HepG2 (cell line): Measurements from ENCODE around the gene TIMP4. TPM values are rescaled to one million over a fixed set of nuclear protein-coding genes. Genes with fewer than 3 reads are reported as not detected.

Experiments
- ATAC-seq: fragments of 200-7000 bp; cut with Tn5 transposase; 3 replicates; pipeline ENCODE4 v1.9.1; 2020; ENCODE audit warnings: mild to moderate bottlenecking, moderate library complexity
- BruUV-seq: library from RNA; stranded (reverse); fragments of 400-500 nt; replicated peaks from 2 replicates; lab custom pipeline; 2021; lab: Mats Ljungman, UMichigan
- CTCF ChIA-PET: fragments of 300-600 bp; formaldehyde crosslinking; extraction: SDS; loops from one replicate; lab custom pipeline; 2021; ENCODE audit warnings: low total read pairs, inconsistent platforms, low intra/inter-chr PET ratio; lab: Yijun Ruan, JAX
- POLR2A ChIA-PET: fragments of 350-600 bp; sonication (Branson Sonifier 250); formaldehyde crosslinking; loops from one replicate; lab custom pipeline; 2020; ENCODE audit warnings: antibody characterized with exemption, inconsistent platforms; lab: Yijun Ruan, JAX
- DNase-seq: peaks from one replicate; pipeline ENCODE4 v3.0.0-alpha.2; 2015; ENCODE audit warnings: low spot score
- FAIRE-seq: peaks from 3 replicates; lab custom pipeline; 2011; peaks lifted over from hg19 to GRCh38; lab: Jason Lieb, UNC
- H2AFZ ChIP-seq: one replicate; pipeline ENCODE4 v1.6.1; 2011; ENCODE audit warnings: low read length, inconsistent platforms
- H3K27ac ChIP-seq: fragments of 300-600 bp; 3 replicates; pipeline ENCODE4 v1.8.0; 2011; ENCODE audit warnings: mixed run types, mild to moderate bottlenecking, mixed read lengths, low read length, inconsistent platforms; ENCODE audit not compliant: insufficient read depth; ENCODE audit errors: extremely low read length
- H3K27me3 ChIP-seq, 2 experiments: fragments of 200-600 bp in 1 of 2; 2 replicates in 1 of 2; 3 replicates in 1 of 2; pipeline versions ENCODE4 v1.6.0 to v1.8.0; 2011; ENCODE audit warnings: low read length in 2 of 2, mild to moderate bottlenecking in 2 of 2, moderate library complexity in 2 of 2, inconsistent platforms in 1 of 2; ENCODE audit not compliant: insufficient read depth in 2 of 2, control insufficient read depth in 1 of 2
- H3K36me3 ChIP-seq, 2 experiments: fragments of 200-600 bp in 1 of 2; replicated peaks in 1 of 2; 2 replicates in 1 of 2; 3 replicates in 1 of 2; pipeline versions ENCODE4 v1.5.1 to v1.8.0; 2011; ENCODE audit warnings: low read length in 2 of 2, inconsistent platforms in 1 of 2; ENCODE audit not compliant: insufficient read depth in 2 of 2, control insufficient read depth in 1 of 2
- H3K4me1 ChIP-seq: 2 replicates; pipeline ENCODE4 v1.5.1; 2012; ENCODE audit warnings: low read length, inconsistent platforms; ENCODE audit not compliant: insufficient read depth
- H3K4me2 ChIP-seq: 2 replicates; pipeline ENCODE4 v1.6.0; 2011; ENCODE audit warnings: low read depth, low read length, inconsistent platforms
- H3K4me3 ChIP-seq, 3 experiments: fragments of 200-600 bp in 1 of 3; sonication (generic), shearing (Covaris generic) in 1 of 3; replicated peaks in 1 of 3; 2 replicates each; pipeline ENCODE4 v1.5.1; 2011 to 2016; ENCODE audit warnings: low read length in 3 of 3, inconsistent platforms in 2 of 3, low read depth in 2 of 3, mild to moderate bottlenecking in 2 of 3, control low read depth in 1 of 3, mixed read lengths in 1 of 3; ENCODE audit not compliant: insufficient read depth in 1 of 3
- H3K79me2 ChIP-seq: one replicate; pipeline ENCODE4 v1.6.1; 2011; ENCODE audit warnings: low read length, inconsistent platforms; ENCODE audit not compliant: insufficient read depth
- H3K9ac ChIP-seq: 2 replicates; pipeline ENCODE4 v1.6.0; 2011; ENCODE audit warnings: mild to moderate bottlenecking, low read depth, low read length, inconsistent platforms; ENCODE audit not compliant: insufficient read depth
- H3K9me3 ChIP-seq: 2 replicates; pipeline ENCODE4 v1.5.1; 2012; ENCODE audit warnings: mild to moderate bottlenecking, low read length
- H4K20me1 ChIP-seq: 2 replicates; pipeline ENCODE4 v1.6.0; 2011; ENCODE audit warnings: inconsistent platforms, mild to moderate bottlenecking, low read length, moderate library complexity; ENCODE audit not compliant: insufficient read depth
- CHCHD3 ChIP-seq: sonication (generic); formaldehyde crosslinking; IDR thresholded peaks from 2 replicates; pipeline ENCODE4 v1.8.0; 2022; ENCODE audit warnings: mild to moderate bottlenecking, missing genetic modification reagents, moderate library complexity
- CHD4 ChIP-seq: fragments of 200-600 bp; sonication (generic); IDR thresholded peaks from 2 replicates; pipeline ENCODE4 v1.7.0; 2017; ENCODE audit warnings: mild to moderate bottlenecking, low read length, borderline replicate concordance
- GTF2F1 ChIP-seq: fragments of 150-350 bp; IDR thresholded peaks from 2 replicates; pipeline ENCODE4 v1.6.1; 2014; ENCODE audit warnings: low read length
- IKZF1 ChIP-seq: fragments of 450-650 bp; IDR thresholded peaks from 2 replicates; pipeline ENCODE4 v1.7.1; 2016
- SNAPC5 ChIP-seq: sonication (generic); formaldehyde crosslinking; IDR thresholded peaks from 2 replicates; pipeline ENCODE4 v1.8.1; 2023; ENCODE audit warnings: mild to moderate bottlenecking, missing genetic modification reagents, borderline replicate concordance
- ZFP82 ChIP-seq: sonication (generic); formaldehyde crosslinking; IDR thresholded peaks from 2 replicates; pipeline ENCODE4 v1.5.1; 2020; ENCODE audit warnings: mild to moderate bottlenecking, missing genetic modification reagents, borderline replicate concordance
- ZHX2 ChIP-seq, 2 experiments: sonication (generic) in 1 of 2; formaldehyde crosslinking in 1 of 2; IDR thresholded peaks; 2 replicates each; pipeline versions ENCODE4 v1.6.1 to v1.9.0; 2014 to 2022; ENCODE audit warnings: antibody characterized with exemption in 1 of 2, borderline replicate concordance in 1 of 2, inconsistent platforms in 1 of 2, low read depth in 1 of 2, missing genetic modification reagents in 1 of 2
- ZNF362 ChIP-seq: sonication (generic); formaldehyde crosslinking; IDR thresholded peaks from 2 replicates; pipeline ENCODE4 v1.4.0; 2020; ENCODE audit warnings: missing genetic modification reagents, mild to moderate bottlenecking, borderline replicate concordance
- ZNF510 ChIP-seq: sonication (generic); formaldehyde crosslinking; IDR thresholded peaks from 2 replicates; pipeline ENCODE4 v1.4.0; 2020; ENCODE audit warnings: low read depth, mild to moderate bottlenecking, missing genetic modification reagents
- ZNF557 ChIP-seq: sonication (generic); formaldehyde crosslinking; IDR thresholded peaks from 2 replicates; pipeline ENCODE4 v1.4.0; 2020; ENCODE audit warnings: missing genetic modification reagents
- ZNF770 ChIP-seq: sonication (generic); formaldehyde crosslinking; IDR thresholded peaks from 2 replicates; pipeline ENCODE4 v1.5.0; 2020; ENCODE audit warnings: mild to moderate bottlenecking, missing genetic modification reagents
- ZSCAN30 ChIP-seq: sonication (generic); formaldehyde crosslinking; IDR thresholded peaks from 2 replicates; pipeline ENCODE4 v1.5.0; 2020; ENCODE audit warnings: mild to moderate bottlenecking, missing genetic modification reagents
- WGBS: methylation state at CpG from one replicate; pipeline ENCODE4 v1.1.6; 2017; ENCODE audit warnings: low lambda C conversion rate; 5-methylcytosine and 5-hydroxymethylcytosine counted together
- in situ Hi-C: cut with HindIII; loops from 2 replicates; pipeline ENCODE4 v1.10.0; 2017; ENCODE audit warnings: low pct_unique_long_range_greater_than_20kb; ENCODE audit not compliant: extremely low pct_ligation_motif_present
- intact Hi-C: fragments of 100-400 bp; cut with micrococcal nuclease; formaldehyde crosslinking; loops from one replicate; pipeline ENCODE4 v1.10.0; 2022; ENCODE audit not compliant: unreplicated experiment
- polyA plus RNA-seq, 8 experiments: library from polyadenylated mRNA; depleted of rRNA in 3 of 8; stranded (reverse) in 7 of 8; unstranded in 1 of 8; fragments of >200 nt; fragmentation: Illumina TruSeq in 4 of 8; extraction: Trizol in 4 of 8; gene quantifications; 2 replicates each; pipeline versions ENCODE4 v1.2.1 to v1.2.3, GENCODE V29; 2011 to 2016; ENCODE audit warnings: low read depth in 4 of 8, missing spikeins in 1 of 8, mixed read lengths in 1 of 8; ENCODE audit not compliant: insufficient read depth in 1 of 8
- total RNA-seq, 5 experiments: library from RNA; depleted of rRNA; stranded (reverse); fragments of >200 nt; fragmentation: Illumina TruSeq; extraction: Trizol; gene quantifications; 2 replicates each; pipeline ENCODE4 v1.2.3, GENCODE V29; 2016; ENCODE audit warnings: low read depth in 1 of 5

Gene TIMP4
- total and polyA plus RNA-seq, 2 of the 13 experiments (the other 11 are each of a cell fraction or from before 2014, with no cell fraction given): 0.05 to 0.07 TPM

- intact Hi-C loops: no loop called here
- Histone ChIP-seq H3K4me3 (no peak overlapping the region), H3K9me3 (no peaks in the 10 kb centered on the region), H3K27me3 (peaks cover 3 to 53% of the 10 kb centered on the region in 2 experiments), H4K20me1 (no peaks in the 10 kb centered on the region), H3K27ac (no peak overlapping the region), H3K9ac (no peak overlapping the region), H3K4me2 (no peak overlapping the region), H3K4me1 (peaks cover 30% of the 10 kb centered on the region), H3K79me2 (no peaks in the 10 kb centered on the region), H3K36me3 (no peaks in the 10 kb centered on the region), H2AFZ (no peak overlapping the region)
- ChIA-PET POLR2A (no interaction called here), CTCF (no interaction called here)
- FAIRE-seq: no peak
- BruUV-seq: no TSS peak
- 100% methylated on average over 1 of the region's 1 CpG for WGBS
- DNase-seq: no peak
- no peak for TF ChIP-seq IKZF1
- no peak for TF ChIP-seq CHD4
- no peak for TF ChIP-seq CHCHD3 (CRISPR knock-in tag)
- no peak for TF ChIP-seq SNAPC5 (CRISPR knock-in tag)
- TF ChIP-seq ZSCAN30: no peak
- no peak for TF ChIP-seq ZHX2 (IDR thresholded peaks at IDR 0.05; ENCODE audit: low read depth)
- no peak for TF ChIP-seq ZHX2 (CRISPR knock-in tag; IDR thresholded peaks at IDR 0.05; ENCODE audit: borderline replicate concordance)
- no peak for TF ChIP-seq GTF2F1
- no peak for TF ChIP-seq ZNF510 (CRISPR knock-in tag)
- TF ChIP-seq ZNF362 (CRISPR knock-in tag): no peak
- no peak for TF ChIP-seq ZNF557 (CRISPR knock-in tag)
- no peak for TF ChIP-seq ZNF770 (CRISPR knock-in tag)
- no peak for TF ChIP-seq ZFP82 (CRISPR knock-in tag)
- in situ Hi-C loops: no loop called here
- ATAC-seq: no peak
Observed at GRCh38 chr3:12157026-12157425, 1.7 kb downstream of the TIMP4 start.
